HUES48 (cell line): Measurements from ENCODE around the gene TLX3.
A peak's percentile ranks its signal among the peaks of the same experiment; 100 is the strongest.

ENCODE experiments used
- H3K27ac ChIP-seq: one replicate; pipeline ENCODE4 v1.7.0; 2013; ENCODE audit warnings: low read depth, low read length, inconsistent platforms
- H3K27me3 ChIP-seq: 2 replicates; pipeline ENCODE4 v1.6.1; 2013; ENCODE audit warnings: mild to moderate bottlenecking, low read length; ENCODE audit not compliant: control insufficient read depth, insufficient read depth
- H3K36me3 ChIP-seq: 2 replicates; pipeline ENCODE4 v1.6.1; 2013; ENCODE audit warnings: low read length; ENCODE audit not compliant: control insufficient read depth, insufficient read depth
- H3K4me1 ChIP-seq: 2 replicates; pipeline ENCODE4 v1.6.1; 2013; ENCODE audit warnings: mild to moderate bottlenecking, low read length; ENCODE audit not compliant: control insufficient read depth, insufficient read depth
- H3K4me3 ChIP-seq: 2 replicates; pipeline ENCODE4 v1.5.1; 2013; ENCODE audit warnings: mild to moderate bottlenecking, low read depth, low read length
- H3K9ac ChIP-seq: 2 replicates; pipeline ENCODE4 v1.6.1; 2013; ENCODE audit warnings: mild to moderate bottlenecking, low read depth, low read length, moderate library complexity
- H3K9me3 ChIP-seq: 2 replicates; pipeline ENCODE4 v1.6.1; 2013; ENCODE audit warnings: low read length; ENCODE audit not compliant: control insufficient read depth, insufficient read depth

The TLX3 gene

GRCh38 chr5:171330021-171330420 is 21.0 kb downstream of the TLX3 start:
- Histone ChIP-seq H3K27me3 (peaks cover 59% of the 10 kb centered on the region), H3K4me1 (no peaks in the 10 kb centered on the region), H3K4me3 (no peak overlapping the region), H3K27ac (no peak overlapping the region), H3K9ac (no peak overlapping the region), H3K36me3 (no peaks in the 10 kb centered on the region), H3K9me3 (no peaks in the 10 kb centered on the region)

GRCh38 chr5:171335616-171336015 is 26.6 kb downstream of the TLX3 start:
- Histone ChIP-seq H3K36me3 (no peaks in the 10 kb centered on the region), H3K27ac (no peak overlapping the region), H3K27me3 (peaks cover 50% of the 10 kb centered on the region), H3K4me3 (no peak overlapping the region), H3K4me1 (peaks cover 6% of the 10 kb centered on the region; the same call in 1 of the 2 replicates), H3K9ac (no peak overlapping the region), H3K9me3 (no peaks in the 10 kb centered on the region)

- H3K4me3 ChIP-seq = peak overlapping the region; percentile 55
- no peak overlapping the region for H3K9ac ChIP-seq
- H3K27ac ChIP-seq = no peak overlapping the region
- H3K9me3 ChIP-seq = no peaks in the 10 kb centered on the region
- H3K36me3 ChIP-seq = no peaks in the 10 kb centered on the region
- H3K4me1 ChIP-seq = peaks cover 6% of the 10 kb centered on the region; the same call in 1 of the 2 replicates
- H3K27me3 ChIP-seq = peaks cover 50% of the 10 kb centered on the region
These were observed 27.6 kb downstream of the TLX3 start for GRCh38 chr5:171336521-171337209.

- H3K9me3 ChIP-seq = no peaks in the 10 kb centered on the region
- H3K27ac ChIP-seq = no peak overlapping the region
- peaks cover 48% of the 10 kb centered on the region for H3K27me3 ChIP-seq
- no peaks in the 10 kb centered on the region for H3K36me3 ChIP-seq
- H3K9ac ChIP-seq = no peak overlapping the region
- H3K4me1 ChIP-seq = peaks cover 6% of the 10 kb centered on the region; the same call in 1 of the 2 replicates
- peak overlapping the region; percentile 55; the same call in 1 of the 2 replicates for H3K4me3 ChIP-seq
These were observed 28.1 kb downstream of the TLX3 start for GRCh38 chr5:171337210-171337569.

GRCh38 chr5:171340042-171340441 is 31.0 kb downstream of the TLX3 start:
- Histone ChIP-seq H3K27ac (no peak overlapping the region), H3K4me1 (peaks cover 6% of the 10 kb centered on the region; the same call in 1 of the 2 replicates), H3K9ac (no peak overlapping the region), H3K27me3 (peaks cover 35% of the 10 kb centered on the region), H3K36me3 (no peaks in the 10 kb centered on the region), H3K9me3 (no peaks in the 10 kb centered on the region), H3K4me3 (no peak overlapping the region)

- no peak overlapping the region for H3K4me3 ChIP-seq
- H3K4me1 ChIP-seq = peaks cover 6% of the 10 kb centered on the region; the same call in 1 of the 2 replicates
- peaks cover 30% of the 10 kb centered on the region for H3K27me3 ChIP-seq
- no peaks in the 10 kb centered on the region for H3K9me3 ChIP-seq
- no peaks in the 10 kb centered on the region for H3K36me3 ChIP-seq
- no peak overlapping the region for H3K27ac ChIP-seq
- H3K9ac ChIP-seq = no peak overlapping the region
These were observed 31.4 kb downstream of the TLX3 start for GRCh38 chr5:171340491-171340890.

- H3K4me3 ChIP-seq = no peak overlapping the region
- no peaks in the 10 kb centered on the region for H3K4me1 ChIP-seq
- H3K27ac ChIP-seq = no peak overlapping the region
- H3K9me3 ChIP-seq = no peaks in the 10 kb centered on the region
- no peaks in the 10 kb centered on the region for H3K36me3 ChIP-seq
- H3K9ac ChIP-seq = no peak overlapping the region
- peaks cover 10% of the 10 kb centered on the region for H3K27me3 ChIP-seq
These were observed 33.5 kb downstream of the TLX3 start for GRCh38 chr5:171342362-171343111.

- Histone ChIP-seq H3K9ac (no peak overlapping the region), H3K36me3 (no peaks in the 10 kb centered on the region)
These were observed 36.0 kb downstream of the TLX3 start for GRCh38 chr5:171344936-171345608.

GRCh38 chr5:171351536-171352073 is 42.6 kb downstream of the TLX3 start:
- H3K36me3 ChIP-seq = no peaks in the 10 kb centered on the region
- H3K9ac ChIP-seq = no peak overlapping the region
- H3K9me3 ChIP-seq = no peaks in the 10 kb centered on the region

More at GRCh38 chr5:171344936-171345608, 36.0 kb downstream of the TLX3 start:
- H3K4me1 ChIP-seq = no peaks in the 10 kb centered on the region
- no peak overlapping the region for H3K27ac ChIP-seq
- H3K9me3 ChIP-seq = no peaks in the 10 kb centered on the region
- H3K4me3 ChIP-seq = no peak overlapping the region
- H3K27me3 ChIP-seq = no peaks in the 10 kb centered on the region

GRCh38 chr5:171355302-171355724 is 46.3 kb downstream of the TLX3 start:
- Histone ChIP-seq H3K9me3 (no peaks in the 10 kb centered on the region), H3K36me3 (no peaks in the 10 kb centered on the region), H3K4me3 (no peak overlapping the region), H3K27me3 (no peaks in the 10 kb centered on the region), H3K27ac (no peak overlapping the region), H3K9ac (no peak overlapping the region), H3K4me1 (no peaks in the 10 kb centered on the region)

More at GRCh38 chr5:171351536-171352073, 42.6 kb downstream of the TLX3 start:
- Histone ChIP-seq H3K27ac (no peak overlapping the region), H3K4me1 (no peaks in the 10 kb centered on the region), H3K4me3 (no peak overlapping the region), H3K27me3 (no peaks in the 10 kb centered on the region)
